ENCODE measurements around the gene HOXA6.

HOXA6 gene

DNA sequence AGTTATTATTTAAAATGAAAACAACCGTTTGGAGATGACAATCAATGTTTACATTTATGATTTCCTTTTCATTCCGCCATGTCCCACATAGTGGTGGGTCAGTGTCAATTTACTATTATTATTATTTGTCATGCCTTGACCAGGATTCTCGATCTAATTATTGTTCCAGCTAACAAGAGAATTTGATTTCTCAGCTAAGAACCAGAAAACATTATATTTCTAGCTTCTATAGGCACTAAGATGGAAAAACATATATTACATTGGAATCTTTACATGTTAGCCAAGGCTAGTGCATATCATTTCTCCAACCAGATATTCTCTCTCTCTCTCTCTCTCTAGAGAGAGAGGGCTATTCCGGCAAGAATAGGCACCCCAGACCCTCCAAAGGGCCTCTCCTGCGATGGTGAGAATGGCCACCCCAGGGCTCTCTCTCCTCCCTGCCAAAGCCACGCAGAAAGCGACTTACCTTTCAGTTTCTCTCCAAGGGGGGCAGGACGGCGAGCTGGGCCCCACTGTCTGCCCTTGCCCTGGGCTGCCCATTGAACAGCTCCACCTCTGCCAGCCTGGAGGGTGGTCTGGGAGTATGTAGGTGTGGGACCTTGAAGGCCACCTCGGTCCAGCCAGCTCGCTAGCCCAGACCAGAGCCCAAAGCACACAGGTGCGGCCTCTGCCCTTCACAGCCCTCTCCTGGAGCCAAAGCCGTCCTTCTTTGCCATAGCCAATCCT, 2.4 kb upstream of the HOXA6 start:
- no peak for DNase-seq

GRCh38 chr7:27148756-27149641, 1.4 kb upstream of the HOXA6 start:
- DNase-seq: no peak

- no peak for DNase-seq
Measured at GRCh38 chr7:27148031-27148755, 619 bp upstream of the HOXA6 start.

GRCh38 chr7:27146491-27147198, 929 bp downstream of the HOXA6 start:
- DNase-seq: no peak

- DNase-seq: no peak
Measured at GRCh38 chr7:27145914-27146412, 1.6 kb downstream of the HOXA6 start.

DNA sequence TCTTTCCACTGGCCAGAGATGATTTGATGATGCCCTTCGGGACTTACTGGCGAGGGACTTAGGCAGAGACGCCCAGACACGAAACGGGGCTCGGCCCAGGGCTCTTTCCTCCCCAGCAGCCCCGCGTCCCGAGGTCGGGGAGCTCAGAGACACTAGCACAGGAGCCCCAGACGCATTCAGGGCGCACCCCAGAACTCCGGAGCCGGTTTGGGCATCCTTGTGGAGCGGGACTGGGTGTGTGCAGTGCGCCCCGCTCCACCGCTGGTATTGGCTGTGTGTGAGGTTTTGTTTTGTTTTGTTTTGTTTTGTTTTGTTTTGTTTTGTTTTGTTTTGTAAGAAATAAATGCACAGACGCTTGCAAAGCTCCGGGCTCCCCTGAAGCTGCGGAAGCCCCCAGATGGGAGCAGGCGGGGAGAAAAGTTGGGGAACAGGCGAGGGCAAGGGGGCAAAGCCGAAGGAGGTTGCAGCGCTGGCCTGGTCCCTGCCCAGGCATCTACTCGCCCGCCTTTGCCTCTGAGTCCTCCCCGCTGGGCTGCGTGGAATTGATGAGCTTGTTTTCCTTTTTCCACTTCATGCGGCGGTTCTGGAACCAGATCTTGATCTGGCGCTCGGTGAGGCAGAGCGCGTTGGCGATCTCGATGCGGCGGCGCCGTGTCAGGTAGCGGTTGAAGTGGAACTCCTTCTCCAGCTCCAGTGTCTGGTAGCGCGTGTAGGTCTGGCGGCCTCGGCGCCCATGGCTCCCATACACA, 2.2 kb downstream of the HOXA6 start:
- DNase-seq: no peak

DNA sequence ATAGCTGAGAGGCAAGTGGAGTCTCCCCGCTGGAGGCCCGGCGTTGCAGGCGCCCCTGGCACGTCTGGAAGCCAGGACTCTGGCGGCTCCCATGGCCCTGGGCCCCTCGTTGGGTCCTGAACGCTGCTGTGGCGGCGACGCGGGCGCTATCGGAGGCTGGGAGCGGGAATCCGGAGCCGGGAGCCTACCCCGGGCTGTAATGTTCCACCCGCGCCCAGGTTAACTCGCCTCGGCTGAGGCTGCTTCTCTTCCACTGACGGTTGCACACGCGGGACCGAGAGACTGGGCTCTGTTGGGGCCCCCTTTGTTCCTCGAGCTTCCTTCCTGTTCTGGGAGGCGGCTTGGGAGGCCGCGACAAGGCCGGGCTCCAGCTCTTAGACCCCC, 2.8 kb downstream of the HOXA6 start:
- no peak for DNase-seq

GRCh38 chr7:27143950-27144780, 3.4 kb downstream of the HOXA6 start:
- DNase-seq: no peak

- DNase-seq: no peak
Measured at GRCh38 chr7:27143023-27143949, 4.3 kb downstream of the HOXA6 start, which contains the start of gene HOXA5. TSS of gene HOXA5 (minus strand) at chr7:27143681. CDS start at chr7:27143607, 74 bp downstream.

GRCh38 chr7:27142580-27143022, 5.0 kb downstream of the HOXA6 start:
- DNase-seq: no peak

DNA sequence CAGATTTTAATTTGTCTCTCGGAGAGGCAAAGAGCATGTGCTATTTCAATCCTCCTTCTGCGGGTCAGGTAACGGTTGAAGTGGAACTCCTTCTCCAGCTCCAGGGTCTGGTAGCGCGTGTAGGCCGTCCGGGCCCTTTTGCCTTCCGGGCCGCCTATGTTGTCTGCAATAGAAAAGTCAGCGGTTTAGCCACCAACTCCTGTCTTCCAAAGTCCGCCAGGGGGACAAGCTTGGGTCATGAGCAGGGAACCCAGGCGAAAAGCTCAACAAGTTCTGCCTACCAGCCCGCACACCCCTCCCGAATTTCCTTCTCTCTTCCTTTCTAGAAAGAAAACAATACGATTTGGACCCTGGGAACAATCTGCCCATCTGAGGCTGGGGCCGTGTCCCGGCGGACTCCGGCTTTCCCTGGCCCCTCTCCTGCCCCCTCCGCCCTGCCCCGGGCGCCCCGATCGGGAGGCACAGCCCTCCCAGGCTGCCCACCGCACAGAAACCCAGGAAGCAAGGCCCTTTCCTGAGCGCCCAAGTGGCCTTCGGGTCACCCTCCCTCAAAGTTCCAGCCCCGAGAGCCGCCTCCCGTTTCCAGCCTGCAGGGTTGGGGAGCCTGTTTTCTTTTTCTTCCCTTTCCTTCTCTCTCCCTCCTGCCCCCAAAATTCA, 5.5 kb downstream of the HOXA6 start:
- no peak for DNase-seq

- no peak for DNase-seq
Measured at GRCh38 chr7:27141137-27141922, 6.2 kb downstream of the HOXA6 start.

- DNase-seq: no peak
Measured at GRCh38 chr7:27140126-27140857, 7.3 kb downstream of the HOXA6 start.

DNA sequence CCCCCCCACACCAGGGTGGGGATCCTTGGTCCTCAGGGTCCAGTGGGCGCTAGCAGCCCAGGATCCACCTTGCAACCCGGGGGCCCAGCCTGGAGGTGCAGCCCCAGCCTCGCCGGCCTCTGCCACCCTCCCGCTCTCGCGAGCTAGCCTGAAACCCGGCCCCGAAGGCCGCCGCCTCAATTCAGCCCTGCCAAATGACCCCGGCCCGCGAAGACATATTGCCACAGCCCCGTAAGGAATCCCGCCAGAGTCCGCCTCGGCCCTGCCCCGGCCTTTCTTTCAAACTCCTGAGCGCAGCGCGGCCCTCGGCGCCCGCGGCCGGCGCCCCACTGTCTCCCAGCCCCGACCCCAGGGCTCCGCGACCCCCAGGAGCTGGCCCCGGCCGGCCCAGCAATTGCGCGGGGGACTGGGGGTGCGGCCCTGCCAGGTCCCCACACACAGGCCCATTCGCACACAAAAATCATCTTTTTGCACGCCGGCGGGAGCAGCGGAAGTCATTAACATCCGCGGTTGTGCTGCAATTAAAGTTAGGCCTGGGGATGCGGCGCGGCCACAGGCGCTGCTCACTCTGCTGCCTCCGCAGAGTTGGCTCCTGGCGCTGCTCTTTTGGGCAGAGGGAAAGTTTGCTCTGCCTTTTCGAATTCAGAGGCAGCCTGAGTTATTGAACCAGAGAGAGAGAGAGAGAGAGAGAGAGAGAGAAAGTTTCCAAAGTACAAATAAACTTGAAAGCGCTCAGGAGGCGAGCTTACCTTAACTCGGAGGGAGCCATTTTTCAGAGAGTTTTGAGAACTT, 8.0 kb downstream of the HOXA6 start:
- no peak for DNase-seq

DNA sequence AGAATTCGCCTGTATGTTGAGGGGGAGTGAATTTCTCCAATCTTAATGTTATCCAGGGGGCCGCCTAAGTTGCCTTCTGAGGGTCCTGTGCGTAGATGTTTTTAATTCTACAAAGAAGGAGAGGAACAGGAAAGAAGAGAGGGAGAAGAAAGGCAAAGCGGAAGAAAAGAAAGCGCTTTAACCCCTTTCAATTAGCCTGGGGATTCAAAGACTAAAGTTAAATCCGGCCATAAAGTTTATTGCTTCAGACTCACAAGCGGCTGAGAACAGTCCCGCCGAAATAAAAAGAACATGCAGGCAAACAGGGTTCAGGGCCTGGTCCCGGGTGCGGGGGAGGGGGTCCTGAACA, 8.6 kb downstream of the HOXA6 start:
- no peak for DNase-seq

DNA sequence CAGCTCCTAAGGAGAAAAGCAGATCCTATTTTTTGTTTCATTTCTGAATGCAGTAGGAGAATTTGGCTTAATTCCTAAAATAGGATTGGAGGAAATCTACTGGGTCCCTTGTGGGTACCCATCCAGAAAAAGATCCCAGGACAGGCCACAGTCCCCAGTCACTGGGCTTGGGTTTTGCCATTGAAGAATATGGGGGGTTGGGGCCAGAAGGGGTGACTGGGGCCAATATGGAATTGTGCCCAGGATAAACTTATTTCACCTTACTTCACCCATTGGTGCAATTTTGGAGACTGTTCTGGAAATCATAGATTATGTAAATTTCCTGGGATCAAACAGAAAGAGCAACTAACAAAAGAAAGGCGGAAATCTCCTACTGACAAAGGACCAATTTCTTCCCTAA, 9.1 kb downstream of the HOXA6 start:
- no peak for DNase-seq

Data from stimulated activated CD4-positive, alpha-beta T cell treated with anti-CD3 and anti-CD28 coated beads, Interleukin-12 subunit alpha, Interleukin-12 subunit beta, amount 100 ng/mL, for 4 hours (primary cell).